ENCODE results near the gene FGF22.

DNA sequence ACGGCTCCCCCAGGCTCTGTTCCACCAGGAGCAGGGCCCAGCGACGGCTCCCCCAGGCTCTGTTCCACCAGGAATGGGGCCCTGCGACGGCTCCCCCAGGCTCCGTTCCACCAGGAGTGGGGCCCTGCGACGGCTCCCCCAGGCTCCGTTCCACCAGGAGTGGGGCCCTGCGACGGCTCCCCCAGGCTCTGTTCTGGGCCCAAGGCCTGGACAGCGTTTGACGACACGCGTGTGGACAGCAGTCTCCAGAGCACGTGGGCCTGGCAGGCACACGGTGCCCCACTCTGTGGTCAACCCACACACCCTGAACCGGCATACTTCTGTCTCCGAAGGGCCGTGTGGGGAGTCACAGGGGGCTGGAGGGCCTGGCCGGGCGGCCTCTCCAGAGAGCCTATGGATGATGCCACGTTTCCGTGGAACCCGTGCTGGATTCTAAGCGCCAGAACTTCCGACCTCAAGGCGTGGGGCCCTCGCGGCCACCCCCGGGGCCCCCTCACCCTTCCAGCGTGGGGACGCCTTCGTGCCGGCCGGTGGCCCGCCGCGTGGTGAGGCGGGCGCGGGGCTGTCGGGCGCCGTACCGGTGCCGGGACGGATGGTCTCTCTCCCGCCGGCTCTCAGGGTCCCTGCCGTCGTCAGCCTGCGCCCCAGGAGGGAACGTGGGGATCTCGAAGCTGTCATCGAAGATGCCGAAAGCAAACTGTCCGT is 11.6 kb downstream of the FGF22 start:
- TF ChIP-seq, protein P1, sequence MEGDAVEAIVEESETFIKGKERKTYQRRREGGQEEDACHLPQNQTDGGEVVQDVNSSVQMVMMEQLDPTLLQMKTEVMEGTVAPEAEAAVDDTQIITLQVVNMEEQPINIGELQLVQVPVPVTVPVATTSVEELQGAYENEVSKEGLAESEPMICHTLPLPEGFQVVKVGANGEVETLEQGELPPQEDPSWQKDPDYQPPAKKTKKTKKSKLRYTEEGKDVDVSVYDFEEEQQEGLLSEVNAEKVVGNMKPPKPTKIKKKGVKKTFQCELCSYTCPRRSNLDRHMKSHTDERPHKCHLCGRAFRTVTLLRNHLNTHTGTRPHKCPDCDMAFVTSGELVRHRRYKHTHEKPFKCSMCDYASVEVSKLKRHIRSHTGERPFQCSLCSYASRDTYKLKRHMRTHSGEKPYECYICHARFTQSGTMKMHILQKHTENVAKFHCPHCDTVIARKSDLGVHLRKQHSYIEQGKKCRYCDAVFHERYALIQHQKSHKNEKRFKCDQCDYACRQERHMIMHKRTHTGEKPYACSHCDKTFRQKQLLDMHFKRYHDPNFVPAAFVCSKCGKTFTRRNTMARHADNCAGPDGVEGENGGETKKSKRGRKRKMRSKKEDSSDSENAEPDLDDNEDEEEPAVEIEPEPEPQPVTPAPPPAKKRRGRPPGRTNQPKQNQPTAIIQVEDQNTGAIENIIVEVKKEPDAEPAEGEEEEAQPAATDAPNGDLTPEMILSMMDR (IDR thresholded peaks at IDR 0.05) = no peak
- no peak for TF ChIP-seq POLR2A (IDR thresholded peaks at IDR 0.05)
